Measurements from ENCODE around the gene TSPAN16.
"Not testable (repeated sequence)": the region's sequence is repeated elsewhere in the genome, so short reads cannot be mapped to it uniquely, and the experiment has no call there.

Gene TSPAN16

GRCh38 chr19:11269408-11269807 lies 26.6 kb upstream of the TSPAN16 start:
- DNase-seq: no peak

- DNase-seq: no peak
These were observed 22.7 kb upstream of the TSPAN16 start for GRCh38 chr19:11273296-11273695.

- DNase-seq: no peak
These were observed 22.0 kb upstream of the TSPAN16 start for GRCh38 chr19:11273989-11274388.

- no peak for DNase-seq
These were observed 21.4 kb upstream of the TSPAN16 start for GRCh38 chr19:11274533-11275086.

- no peak for DNase-seq
These were observed 17.3 kb upstream of the TSPAN16 start for GRCh38 chr19:11278670-11279069.

GRCh38 chr19:11279505-11280236 lies 16.3 kb upstream of the TSPAN16 start:
- no peak for DNase-seq

GRCh38 chr19:11281356-11282049 lies 14.5 kb upstream of the TSPAN16 start:
- DNase-seq: no peak

- DNase-seq: no peak
These were observed 11.4 kb upstream of the TSPAN16 start for GRCh38 chr19:11284515-11284914.

- no peak for DNase-seq
These were observed 9.5 kb upstream of the TSPAN16 start for GRCh38 chr19:11286312-11286974.

- no peak for DNase-seq
These were observed 7.6 kb upstream of the TSPAN16 start for GRCh38 chr19:11288349-11288748.

GRCh38 chr19:11290256-11290655 lies 5.7 kb upstream of the TSPAN16 start:
- DNase-seq: no peak

- DNase-seq: no peak
These were observed 4.5 kb upstream of the TSPAN16 start for GRCh38 chr19:11291415-11291814.

GRCh38 chr19:11291991-11292390 lies 4.0 kb upstream of the TSPAN16 start:
- DNase-seq: no peak

GRCh38 chr19:11293433-11294389 lies 2.2 kb upstream of the TSPAN16 start:
- DNase-seq: peak; percentile 68

- no peak for DNase-seq
These were observed 780 bp upstream of the TSPAN16 start for GRCh38 chr19:11295180-11295579.

GRCh38 chr19:11296264-11296663 lies 304 bp downstream of the TSPAN16 start:
- DNase-seq: no peak

- no peak for DNase-seq
These were observed 4.2 kb downstream of the TSPAN16 start for GRCh38 chr19:11299946-11300810.

- DNase-seq: no peak
These were observed 4.8 kb downstream of the TSPAN16 start for GRCh38 chr19:11300811-11301120.

- DNase-seq: no peak
These were observed 9.0 kb downstream of the TSPAN16 start for GRCh38 chr19:11304936-11305335.

GRCh38 chr19:11306337-11306736 lies 10.4 kb downstream of the TSPAN16 start:
- DNase-seq: no peak

- not testable (repeated sequence) for DNase-seq
These were observed 24.5 kb downstream of the TSPAN16 start for GRCh38 chr19:11320278-11320995.

Measured in stimulated activated naive CD4-positive, alpha-beta T cell treated with Interleukin-2 at 50 U/mL for 16 hours (primary cell).